HEK293T (cell line): ENCODE data around the gene AP3S2.

Source experiments
- BHLHE40 ChIP-seq: fragments of 450-650 bp; IDR thresholded peaks from 2 replicates; pipeline ENCODE4 v1.6.1; 2016; ENCODE audit warnings: mild to moderate bottlenecking, moderate library complexity, borderline replicate concordance
- FOXM1 ChIP-seq: fragments of 450-650 bp; IDR thresholded peaks from 2 replicates; pipeline ENCODE4 v1.6.1; 2017; ENCODE audit warnings: mild to moderate bottlenecking, borderline replicate concordance
- HDGF ChIP-seq: fragments of 450-650 bp; IDR thresholded peaks from 2 replicates; pipeline ENCODE4 v1.6.1; 2017; ENCODE audit warnings: antibody characterized with exemption, borderline replicate concordance
- NFRKB ChIP-seq: fragments of 450-650 bp; IDR thresholded peaks from 2 replicates; pipeline ENCODE4 v1.6.1; 2016; ENCODE audit warnings: mild to moderate bottlenecking, moderate library complexity
- TARDBP ChIP-seq: fragments of 450-650 bp; IDR thresholded peaks from 2 replicates; pipeline ENCODE4 v1.6.1; 2016
- ZNF384 ChIP-seq: fragments of 450-650 bp; IDR thresholded peaks from 2 replicates; pipeline ENCODE4 v1.6.1; 2016

DNA sequence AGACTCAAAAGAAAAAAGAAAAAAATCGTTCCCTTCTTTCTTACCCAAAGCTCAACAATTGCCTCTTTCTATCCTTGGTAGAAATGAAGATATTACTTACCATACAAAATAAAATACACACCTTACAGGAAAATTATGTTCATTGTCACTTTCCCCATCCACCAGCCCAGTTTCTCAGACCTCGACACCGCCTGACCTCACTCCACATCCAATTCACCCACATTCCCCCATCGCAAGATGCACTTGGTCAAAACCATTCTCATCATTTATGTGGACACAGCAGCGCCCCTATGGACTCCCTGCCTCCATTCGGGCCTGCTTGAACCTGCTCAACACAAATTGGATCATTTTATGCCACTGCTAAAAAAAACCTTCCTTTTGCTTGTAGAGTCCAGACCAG, 86.1 kb downstream of the AP3S2 start:
- TF ChIP-seq TARDBP: no peak
- no peak for TF ChIP-seq NFRKB
- no peak for TF ChIP-seq ZNF384
- TF ChIP-seq BHLHE40: no peak
- TF ChIP-seq FOXM1: no peak
- no peak for TF ChIP-seq HDGF
